Amniotic epithelial cell (primary cell): ENCODE results near the gene NDUFS8.
A peak's percentile ranks its signal among the peaks of the same experiment; 100 is the strongest.

Experiments used
- DNase-seq: peaks from one replicate; pipeline ENCODE4 v3.0.0-alpha.2; 2010; ENCODE audit warnings: low read depth

NDUFS8 gene

GRCh38 chr11:68002938-68003845 is 27.3 kb upstream of the NDUFS8 start:
- DNase-seq, result no peak

- DNase-seq, result peak; percentile 61
Measured at GRCh38 chr11:68003846-68004550, 26.5 kb upstream of the NDUFS8 start, which contains the start of gene UNC93B1. Gene UNC93B1 (minus strand): TSS chr11:68004097. CDS start chr11:68004043, 54 bp downstream.

GRCh38 chr11:68004551-68005335 is 25.7 kb upstream of the NDUFS8 start:
- DNase-seq, result no peak

GRCh38 chr11:68006606-68007166 is 23.8 kb upstream of the NDUFS8 start:
- no peak for DNase-seq

- no peak for DNase-seq
Measured at GRCh38 chr11:68007498-68008380, 22.7 kb upstream of the NDUFS8 start.

- no peak for DNase-seq
Measured at GRCh38 chr11:68008381-68009337, 21.8 kb upstream of the NDUFS8 start.

- peak; percentile 86 for DNase-seq
Measured at GRCh38 chr11:68009391-68010089, 20.9 kb upstream of the NDUFS8 start.

- DNase-seq, result peak; percentile 90
Measured at GRCh38 chr11:68010090-68011041, 20.1 kb upstream of the NDUFS8 start, which contains the start of gene ALDH3B1. Gene ALDH3B1 (plus strand): TSS chr11:68010327. CDS start chr11:68015298, 4,971 bp downstream.

- DNase-seq, result no peak
Measured at GRCh38 chr11:68011051-68011943, 19.2 kb upstream of the NDUFS8 start.

GRCh38 chr11:68012044-68012842 is 18.2 kb upstream of the NDUFS8 start:
- DNase-seq, result no peak

GRCh38 chr11:68012843-68013610 is 17.5 kb upstream of the NDUFS8 start:
- DNase-seq, result peak; percentile 98

- DNase-seq, result no peak
Measured at GRCh38 chr11:68013611-68014156, 16.8 kb upstream of the NDUFS8 start.

- peak; percentile 94 for DNase-seq
Measured at GRCh38 chr11:68014157-68014946, 16.1 kb upstream of the NDUFS8 start.

GRCh38 chr11:68014947-68015447 is 15.5 kb upstream of the NDUFS8 start:
- DNase-seq, result no peak
